Peyer's patch (tissue), 4 donors: ENCODE results near the gene MSI2. TPM values are rescaled to one million over a fixed set of nuclear protein-coding genes. Genes with fewer than 3 reads are reported as not detected.

Experiments used
- DNase-seq, 3 donors: peaks; one replicate each; pipeline ENCODE4 v3.0.0-alpha.2; 2017 to 2019
- H3K27ac ChIP-seq, 4 donors: fragments of 200-600 bp; sonication (generic); one replicate each; pipeline ENCODE4 v1.5.1; 2016 to 2019
- H3K27me3 ChIP-seq, 2 donors: fragments of 200-600 bp; sonication (generic); one replicate each; pipeline ENCODE4 v1.5.1; 2019
- H3K36me3 ChIP-seq, 3 donors: fragments of 200-600 bp; sonication (generic); one replicate each; pipeline ENCODE4 v1.5.1; 2016 to 2019
- H3K4me1 ChIP-seq, 4 donors: fragments of 200-600 bp; sonication (generic); one replicate each; pipeline ENCODE4 v1.5.1; 2016 to 2019
- H3K4me3 ChIP-seq, 4 donors: fragments of 200-600 bp; sonication (generic); 1 replicate in 3 of 4; 2 replicates in 1 of 4; pipeline ENCODE4 v1.5.1; 2016 to 2019; ENCODE audit warnings: mild to moderate bottlenecking in 1 of 4
- H3K9me3 ChIP-seq, 4 donors: fragments of 200-600 bp; sonication (generic); one replicate each; pipeline ENCODE4 v1.5.1; 2016 to 2019; ENCODE audit warnings: mild to moderate bottlenecking in 1 of 4
- CTCF ChIP-seq, 6 experiments: fragments of 450-650 bp in 4 of 6; fragments of 200-600 bp in 2 of 6; sonication (generic) in 1 of 6; IDR thresholded peaks; one replicate each; pipeline ENCODE4 v1.5.1; 2017 to 2019; ENCODE audit warnings: antibody characterized with exemption in 6 of 6, mild to moderate bottlenecking in 3 of 6, moderate library complexity in 1 of 6
- POLR2A ChIP-seq, 2 donors: fragments of 450-650 bp; IDR thresholded peaks; one replicate each; pipeline ENCODE4 v1.5.1; 2017; ENCODE audit warnings: antibody characterized with exemption in 2 of 2, mild to moderate bottlenecking in 2 of 2, moderate library complexity in 2 of 2
- total RNA-seq, 4 donors: library from RNA; depleted of rRNA; stranded (reverse); fragments of >200 nt; gene quantifications; one replicate each; pipeline ENCODE4 v1.1.0, GENCODE V29; 2016

Gene MSI2
- total RNA-seq, 4 donors from 2014 or later = 25.9 to 39.0 (median 29.2) TPM

GRCh38 chr17:57486882-57487301 is 230.6 kb downstream of the MSI2 start:
- TF ChIP-seq POLR2A (IDR thresholded peaks at IDR 0.05) = no peak
- TF ChIP-seq CTCF (IDR thresholded peaks at IDR 0.05) = no peak
- Histone ChIP-seq H3K27ac (no peak overlapping the region), H3K36me3 (no peaks in the 10 kb centered on the region), H3K9me3 (no peaks in the 10 kb centered on the region), H3K4me1 (peaks cover 0 to 4% (median 0%) of the 10 kb centered on the region in 4 donors), H3K27me3 (no peaks in the 10 kb centered on the region), H3K4me3 (no peak overlapping the region)
- DNase-seq = no peak

GRCh38 chr17:57487573-57487972 is 231.2 kb downstream of the MSI2 start:
- no peaks in the 10 kb centered on the region for H3K27me3 ChIP-seq
- H3K9me3 ChIP-seq = no peaks in the 10 kb centered on the region
- TF ChIP-seq CTCF (IDR thresholded peaks at IDR 0.05) = no peak
- TF ChIP-seq POLR2A (IDR thresholded peaks at IDR 0.05) = no peak
- H3K4me3 ChIP-seq = no peak overlapping the region
- no peak overlapping the region for H3K27ac ChIP-seq
- DNase-seq = no peak
- no peaks in the 10 kb centered on the region for H3K36me3 ChIP-seq
- H3K4me1 ChIP-seq = peaks cover 0 to 4% (median 0%) of the 10 kb centered on the region in 4 donors

DNA sequence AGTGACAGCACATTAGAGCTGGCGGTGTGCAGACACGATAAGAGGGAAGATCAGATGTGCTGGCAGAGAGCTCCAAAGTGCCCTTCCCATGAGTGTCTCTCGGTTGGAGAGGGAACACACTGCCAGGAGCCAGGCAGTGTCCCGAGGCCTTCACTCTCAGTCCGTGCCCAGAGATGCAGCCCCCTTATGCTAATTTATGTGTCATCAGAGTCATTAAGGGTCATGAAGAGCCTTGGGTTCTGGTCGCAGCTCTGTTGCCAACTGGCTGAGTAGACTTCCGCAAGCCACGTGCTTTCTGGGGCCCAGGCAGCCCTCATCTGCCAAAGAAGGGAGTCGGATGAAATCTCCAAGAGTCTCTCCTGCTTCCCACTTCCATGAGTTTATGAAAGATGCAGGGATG is 232.5 kb downstream of the MSI2 start:
- no peaks in the 10 kb centered on the region for H3K9me3 ChIP-seq
- no peaks in the 10 kb centered on the region for H3K27me3 ChIP-seq
- no peak for DNase-seq
- peaks cover 0 to 4% (median 0%) of the 10 kb centered on the region in 4 donors for H3K4me1 ChIP-seq
- H3K27ac ChIP-seq = no peak overlapping the region
- no peak overlapping the region for H3K4me3 ChIP-seq
- H3K36me3 ChIP-seq = no peaks in the 10 kb centered on the region
- TF ChIP-seq POLR2A (IDR thresholded peaks at IDR 0.05) (no peak), CTCF (IDR thresholded peaks at IDR 0.05) (no peak)

DNA sequence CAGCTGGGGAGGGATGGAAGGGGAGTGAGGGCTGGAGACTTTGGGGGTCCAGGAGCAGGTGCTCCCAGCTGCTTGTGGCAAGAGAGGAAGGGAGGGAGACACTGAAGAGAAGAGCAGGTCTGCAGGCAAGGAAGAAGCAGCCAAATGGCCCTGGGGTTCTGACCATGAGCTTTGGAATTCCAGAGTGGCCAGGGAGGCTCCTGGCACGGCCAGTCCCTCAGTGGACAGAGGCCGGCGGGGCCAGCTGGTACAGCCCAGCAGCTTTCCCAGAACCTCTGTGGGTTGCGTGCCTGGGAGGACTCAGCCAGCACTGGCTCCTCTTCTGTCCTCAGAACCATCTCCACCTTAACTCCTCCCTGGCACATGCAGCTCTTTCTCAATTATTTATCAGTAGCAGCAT is 233.0 kb downstream of the MSI2 start:
- no peak overlapping the region for H3K27ac ChIP-seq
- H3K4me3 ChIP-seq = no peak overlapping the region
- peaks cover 0 to 4% (median 0%) of the 10 kb centered on the region in 4 donors for H3K4me1 ChIP-seq
- no peaks in the 10 kb centered on the region for H3K9me3 ChIP-seq
- no peak for DNase-seq
- no peaks in the 10 kb centered on the region for H3K36me3 ChIP-seq
- H3K27me3 ChIP-seq = no peaks in the 10 kb centered on the region
- no peak for TF ChIP-seq CTCF (IDR thresholded peaks at IDR 0.05)
- no peak for TF ChIP-seq POLR2A (IDR thresholded peaks at IDR 0.05)

- H3K9me3 ChIP-seq = no peaks in the 10 kb centered on the region
- H3K36me3 ChIP-seq = no peaks in the 10 kb centered on the region
- no peak overlapping the region for H3K27ac ChIP-seq
- H3K27me3 ChIP-seq = no peaks in the 10 kb centered on the region
- no peak for TF ChIP-seq POLR2A (IDR thresholded peaks at IDR 0.05)
- no peak for TF ChIP-seq CTCF (IDR thresholded peaks at IDR 0.05)
- H3K4me1 ChIP-seq = peaks cover 0 to 4% (median 0%) of the 10 kb centered on the region in 4 donors
- H3K4me3 ChIP-seq = no peak overlapping the region
- no peak for DNase-seq
These were observed 234.0 kb downstream of the MSI2 start for GRCh38 chr17:57490111-57490845.
